ENCODE data around the gene PNPLA8.

The PNPLA8 gene

GRCh38 chr7:108442039-108442568, 83.8 kb downstream of the PNPLA8 start:
- DNase-seq (ENCODE audit: low read depth in 2 of 2): no peak

DNA sequence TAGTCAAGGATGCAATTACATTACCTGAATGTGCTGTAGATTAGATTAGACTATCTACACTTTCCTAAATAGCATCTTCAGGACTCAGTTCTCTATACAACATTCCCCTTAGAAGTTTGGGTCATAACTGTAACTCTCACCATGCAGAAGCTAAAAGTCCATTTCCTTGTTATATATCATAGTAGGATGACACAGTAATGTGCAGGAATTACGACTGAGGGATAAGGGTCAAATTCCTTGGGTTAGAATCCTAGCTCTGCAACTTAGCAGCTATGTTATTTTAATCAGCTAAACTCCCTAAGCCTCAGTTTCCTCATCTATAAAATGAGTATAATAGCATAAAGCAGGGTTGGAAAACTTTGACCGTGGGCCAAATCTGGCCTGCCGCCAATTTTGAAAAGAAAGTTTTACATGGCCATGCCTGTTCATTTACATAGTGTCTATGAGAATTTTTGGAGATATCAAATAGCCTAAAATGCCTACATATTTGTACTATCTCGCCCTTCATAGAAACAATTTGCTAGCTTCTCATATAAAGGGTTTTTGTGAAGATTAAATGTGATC, 84.5 kb downstream of the PNPLA8 start:
- DNase-seq (ENCODE audit: low read depth in 2 of 2): no peak

DNA sequence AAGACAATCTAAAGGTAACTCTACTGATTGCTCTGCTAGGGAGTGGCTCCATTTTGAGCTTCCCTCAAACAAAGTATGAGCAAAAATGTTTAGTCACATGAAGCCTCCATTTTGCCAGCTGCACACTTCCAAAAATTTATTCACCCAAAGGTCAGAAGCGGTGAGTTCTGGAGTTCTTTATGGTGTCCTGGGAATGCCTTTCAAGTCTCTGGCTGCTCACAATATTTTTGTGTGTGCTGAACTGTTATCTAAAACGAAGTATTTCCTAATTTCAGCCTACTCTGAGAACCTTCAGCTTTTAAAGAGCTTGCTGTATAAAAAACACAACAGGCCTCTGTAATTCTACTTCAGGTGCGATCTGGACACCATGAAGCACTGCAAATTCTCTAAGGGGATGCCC, 85.3 kb downstream of the PNPLA8 start:
- DNase-seq (ENCODE audit: low read depth in 2 of 2): no peak

DNA sequence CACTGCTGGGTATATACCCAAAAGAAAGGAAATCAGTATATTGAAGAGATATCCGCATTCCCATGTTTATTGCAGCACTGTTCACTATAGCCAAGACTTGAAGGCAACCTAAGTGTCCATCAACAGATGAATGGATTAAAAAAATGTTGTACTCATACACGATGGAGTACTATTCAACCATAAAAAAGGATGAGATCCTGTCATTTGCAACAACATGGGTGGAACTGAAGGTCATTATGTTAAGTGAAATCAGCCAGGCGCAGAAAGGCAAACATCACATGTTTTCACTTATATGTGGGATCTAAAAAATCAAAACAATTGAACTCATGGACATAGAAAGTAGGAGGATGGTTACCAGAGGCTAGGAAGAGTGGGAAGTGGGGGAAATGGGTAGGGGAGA, 89.0 kb downstream of the PNPLA8 start:
- DNase-seq (ENCODE audit: low read depth in 2 of 2): no peak

DNA sequence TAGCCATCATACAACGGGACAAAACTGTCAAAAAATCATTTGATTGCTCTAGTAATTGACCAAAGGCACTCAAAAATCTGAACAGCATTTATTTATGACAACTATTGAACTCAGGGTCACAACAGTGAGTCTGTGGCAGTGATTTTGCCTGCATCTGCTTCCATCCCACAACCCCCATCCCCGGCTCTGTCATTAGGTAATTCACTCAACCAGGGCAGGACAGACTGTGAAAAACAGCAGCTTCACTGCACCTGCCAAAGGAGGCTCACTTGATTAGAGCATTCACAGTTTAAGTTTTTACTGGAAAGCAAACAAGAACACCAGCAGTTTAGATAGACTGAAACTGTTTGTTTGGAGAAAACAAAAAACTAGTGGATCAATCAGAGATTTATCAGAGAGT, 91.9 kb downstream of the PNPLA8 start:
- no peak for DNase-seq (ENCODE audit: low read depth in 2 of 2)

DNA sequence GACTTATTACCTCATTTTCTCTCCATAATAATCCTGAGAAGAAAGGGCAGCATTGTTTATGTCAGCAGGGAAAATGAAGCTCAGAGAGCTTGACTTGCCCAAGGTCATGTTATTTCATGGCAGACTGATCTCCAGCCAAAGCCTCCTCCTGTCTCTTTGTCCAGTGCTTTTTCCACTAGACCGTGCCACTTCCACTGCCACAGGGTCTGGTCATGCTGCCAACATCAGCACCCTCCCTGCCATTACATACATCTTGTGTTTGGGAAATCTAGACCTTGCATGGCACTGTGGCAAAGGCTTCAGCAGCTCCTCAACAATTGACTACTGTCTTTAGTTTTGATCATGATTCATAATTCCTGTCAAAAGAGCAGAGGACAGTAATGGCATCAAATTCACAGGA, 94.8 kb downstream of the PNPLA8 start:
- DNase-seq (ENCODE audit: low read depth in 2 of 2): no peak

DNA sequence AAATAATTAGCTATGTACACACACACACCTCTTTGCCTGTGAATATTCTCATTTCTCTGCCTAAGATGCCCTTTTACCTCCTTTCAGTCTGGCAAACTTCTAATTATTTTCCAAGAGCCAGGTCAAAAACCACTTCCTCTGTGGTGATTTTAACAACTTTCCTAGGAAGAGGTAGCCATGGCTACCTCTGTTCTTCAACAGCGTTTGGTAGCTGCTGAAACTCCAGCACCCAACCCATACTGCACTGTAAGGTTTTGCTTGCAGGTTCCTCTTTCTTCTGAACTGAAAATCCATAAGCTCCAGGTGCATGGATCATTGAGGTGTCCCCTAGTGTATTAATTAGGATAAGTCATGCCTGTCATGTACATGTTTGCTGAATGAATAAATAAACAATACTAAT, 95.3 kb downstream of the PNPLA8 start:
- no peak for DNase-seq (ENCODE audit: low read depth in 2 of 2)

GRCh38 chr7:108427766-108428165, 98.2 kb downstream of the PNPLA8 start:
- DNase-seq (ENCODE audit: low read depth in 2 of 2): no peak

GRCh38 chr7:108425714-108426275, 100.1 kb downstream of the PNPLA8 start:
- no peak for DNase-seq (ENCODE audit: low read depth in 2 of 2)

GRCh38 chr7:108424013-108424412, 101.9 kb downstream of the PNPLA8 start:
- DNase-seq (ENCODE audit: low read depth in 2 of 2): no peak

- DNase-seq (ENCODE audit: low read depth in 2 of 2): no peak
These were observed 102.6 kb downstream of the PNPLA8 start for GRCh38 chr7:108423089-108423989.

DNA sequence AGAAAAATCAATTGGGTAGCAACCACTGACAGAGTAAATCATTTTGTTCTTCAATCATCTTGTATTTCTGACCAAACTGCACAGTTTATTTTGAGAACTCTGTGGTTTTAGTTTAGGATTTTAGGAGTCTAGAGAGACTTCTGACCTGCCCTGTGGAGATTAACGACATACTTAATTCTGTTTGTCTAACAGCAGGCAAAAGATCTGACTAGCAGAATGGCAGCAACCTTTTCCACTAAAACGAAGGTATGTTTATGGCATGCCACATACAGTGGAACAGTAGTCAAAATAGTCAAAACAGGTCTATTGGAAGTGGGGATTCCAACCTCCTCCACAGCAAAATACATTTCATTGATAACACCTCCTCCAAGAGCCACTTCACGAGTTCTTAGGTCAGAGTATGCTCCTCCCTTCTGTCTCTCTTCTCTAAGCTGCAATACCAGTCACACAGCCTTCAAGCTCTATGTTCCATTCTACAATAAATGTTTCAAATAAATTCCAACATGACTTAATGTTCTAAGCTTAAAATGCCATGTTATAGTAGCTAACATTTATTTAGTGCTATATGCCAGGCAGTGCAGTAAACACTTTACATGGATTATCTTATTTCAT, 104.1 kb downstream of the PNPLA8 start:
- no peak for DNase-seq (ENCODE audit: low read depth in 2 of 2)
